Central memory CD4-positive, alpha-beta T cell (primary cell): ENCODE measurements around the gene TMBIM1.

Experiments
- DNase-seq: peaks from one replicate; pipeline ENCODE4 v3.0.0; 2022
- total RNA-seq, 3 experiments: gene quantifications; one replicate each; lab custom pipeline; 2026; lab: John Stamatoyannopoulos, UW

The TMBIM1 gene
- 64.4 to 212 (median 86.9) reads per million in 3 experiments for total RNA-seq

GRCh38 chr2:218292048-218293014 lies at the start of gene TMBIM1:
TMBIM1 (minus strand) TSS chr2:218292503; CDS start chr2:218282141, 10,362 bp downstream.
- peak; percentile 79 for DNase-seq

- DNase-seq = no peak
Measured at GRCh38 chr2:218341381-218341780, 49.1 kb upstream of the TMBIM1 start.

GRCh38 chr2:218340656-218341055 lies 48.4 kb upstream of the TMBIM1 start:
- no peak for DNase-seq

GRCh38 chr2:218334531-218334930 lies 42.2 kb upstream of the TMBIM1 start:
- DNase-seq = no peak

- no peak for DNase-seq
Measured at GRCh38 chr2:218332920-218333645, 40.8 kb upstream of the TMBIM1 start.

GRCh38 chr2:218332288-218332687 lies 40.0 kb upstream of the TMBIM1 start:
- no peak for DNase-seq

- no peak for DNase-seq
Measured at GRCh38 chr2:218331745-218332144, 39.4 kb upstream of the TMBIM1 start.

GRCh38 chr2:218329826-218330593 lies 37.7 kb upstream of the TMBIM1 start:
- DNase-seq = no peak

- DNase-seq = no peak
Measured at GRCh38 chr2:218329027-218329825, 36.9 kb upstream of the TMBIM1 start.

- DNase-seq = no peak
Measured at GRCh38 chr2:218328294-218328693, 36.0 kb upstream of the TMBIM1 start.

- DNase-seq = no peak
Measured at GRCh38 chr2:218327451-218328210, 35.3 kb upstream of the TMBIM1 start.

GRCh38 chr2:218326315-218326714 lies 34.0 kb upstream of the TMBIM1 start:
- DNase-seq = no peak

GRCh38 chr2:218325566-218326160 lies 33.4 kb upstream of the TMBIM1 start:
- DNase-seq = no peak

- DNase-seq = no peak
Measured at GRCh38 chr2:218323526-218324472, 31.5 kb upstream of the TMBIM1 start.

GRCh38 chr2:218322768-218323525 lies 30.6 kb upstream of the TMBIM1 start:
- peak; percentile 28 for DNase-seq

GRCh38 chr2:218320704-218321336 lies 28.5 kb upstream of the TMBIM1 start:
- DNase-seq = no peak

- DNase-seq = no peak
Measured at GRCh38 chr2:218319813-218320365, 27.6 kb upstream of the TMBIM1 start.

- DNase-seq = no peak
Measured at GRCh38 chr2:218318241-218318640, 25.9 kb upstream of the TMBIM1 start.
